GM10847 (cell line): ENCODE results near the gene SCAP.

Experiments used
- POLR2A ChIP-seq: IDR thresholded peaks from 2 replicates; pipeline ENCODE4 v1.6.1; 2011; ENCODE audit not compliant: insufficient read length; ENCODE audit errors: extremely low read depth

SCAP gene

GRCh38 chr3:47421741-47422649 lies 53.7 kb downstream of the SCAP start:
- TF ChIP-seq POLR2A, result no peak

GRCh38 chr3:47420511-47421484 lies 54.9 kb downstream of the SCAP start:
- no peak for TF ChIP-seq POLR2A

GRCh38 chr3:47420044-47420430 lies 55.7 kb downstream of the SCAP start:
- no peak for TF ChIP-seq POLR2A

- TF ChIP-seq POLR2A, result no peak
Measured at GRCh38 chr3:47419083-47420043, 56.4 kb downstream of the SCAP start.

- no peak for TF ChIP-seq POLR2A
Measured at GRCh38 chr3:47418167-47419082, 57.3 kb downstream of the SCAP start.

- no peak for TF ChIP-seq POLR2A
Measured at GRCh38 chr3:47416041-47416440, 59.7 kb downstream of the SCAP start.

- TF ChIP-seq POLR2A, result no peak
Measured at GRCh38 chr3:47414666-47415587, 60.8 kb downstream of the SCAP start.

- TF ChIP-seq POLR2A, result no peak
Measured at GRCh38 chr3:47414161-47414564, 61.6 kb downstream of the SCAP start.

- TF ChIP-seq POLR2A, result no peak
Measured at GRCh38 chr3:47413751-47414150, 62.0 kb downstream of the SCAP start.

GRCh38 chr3:47412842-47413520 lies 62.8 kb downstream of the SCAP start:
- no peak for TF ChIP-seq POLR2A

- TF ChIP-seq POLR2A, result no peak
Measured at GRCh38 chr3:47412453-47412756, 63.3 kb downstream of the SCAP start.
